Left forelimb (tissue), 1 donor: Measurements from ENCODE around the gene LTF.

Experiments used
- DNase-seq: peaks from one replicate; pipeline ENCODE4 v3.0.0-alpha.2; 2018; ENCODE audit warnings: low spot score

Gene LTF

GRCh38 chr3:46468753-46469600 lies 4.3 kb upstream of the LTF start:
- no peak for DNase-seq

GRCh38 chr3:46467562-46467961 lies 2.9 kb upstream of the LTF start:
- DNase-seq, result no peak

DNA sequence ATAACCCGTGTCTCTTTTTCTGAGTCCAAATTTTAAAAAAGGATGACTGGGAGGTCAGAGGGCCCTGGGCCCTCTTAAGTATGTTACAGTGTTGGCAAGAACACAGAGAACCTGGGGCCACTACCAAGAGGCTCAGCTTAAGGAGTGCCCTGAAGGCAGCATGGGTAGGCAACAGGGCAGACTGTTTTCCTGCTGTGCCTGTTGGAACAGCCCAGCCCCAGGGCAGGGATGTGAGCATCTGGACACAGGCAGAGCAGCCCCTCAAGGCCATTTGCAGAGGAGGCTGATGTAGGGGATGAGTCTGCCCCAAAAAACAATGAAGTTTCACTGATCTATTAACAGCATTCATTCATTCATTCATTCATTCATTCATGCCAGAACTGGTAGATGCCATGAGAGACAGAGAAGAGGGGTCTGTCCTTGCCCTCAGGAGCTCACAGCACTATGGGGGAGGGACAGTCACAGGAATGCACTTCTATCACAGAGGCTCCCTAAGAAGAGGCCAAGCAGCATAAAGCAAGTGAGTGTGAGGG lies 2.2 kb upstream of the LTF start:
- DNase-seq, result no peak

- DNase-seq, result no peak
These were observed 1.6 kb upstream of the LTF start for GRCh38 chr3:46466273-46466672.

DNA sequence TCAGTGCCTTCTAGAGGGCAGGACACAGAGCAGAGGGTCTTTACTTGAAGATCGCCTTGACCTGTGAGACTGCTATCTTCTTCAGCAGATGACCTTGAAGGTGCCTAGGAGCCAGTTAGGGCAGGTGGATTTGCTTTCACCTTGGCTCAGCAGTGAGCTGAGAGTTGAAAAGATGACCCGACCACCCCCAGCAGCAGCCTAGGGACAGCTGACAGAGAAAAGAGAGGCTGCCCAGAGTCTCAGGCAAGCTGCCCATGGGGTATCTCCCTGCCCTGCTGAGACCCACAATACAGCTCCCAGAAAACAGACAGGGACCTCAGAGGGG lies 453 bp upstream of the LTF start:
- no peak for DNase-seq

DNA sequence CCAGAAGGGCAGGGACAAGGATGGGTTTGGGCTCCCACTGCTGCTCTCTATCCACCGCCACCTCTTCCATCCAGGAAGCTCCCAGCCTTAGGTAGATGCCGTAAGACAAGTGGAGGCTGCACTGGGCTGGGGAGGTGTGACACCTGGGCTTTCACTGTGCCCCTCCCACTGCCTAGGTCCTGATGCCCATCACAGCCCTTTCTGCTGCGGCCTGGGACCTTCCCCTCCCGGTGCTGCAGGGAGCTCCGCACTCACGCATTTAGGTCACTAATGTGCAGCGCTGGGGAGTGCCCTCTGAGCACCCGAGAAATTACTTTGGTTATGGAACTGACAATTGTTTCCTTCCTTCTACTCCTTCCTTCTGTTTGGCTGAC lies 850 bp downstream of the LTF start:
- no peak for DNase-seq

DNA sequence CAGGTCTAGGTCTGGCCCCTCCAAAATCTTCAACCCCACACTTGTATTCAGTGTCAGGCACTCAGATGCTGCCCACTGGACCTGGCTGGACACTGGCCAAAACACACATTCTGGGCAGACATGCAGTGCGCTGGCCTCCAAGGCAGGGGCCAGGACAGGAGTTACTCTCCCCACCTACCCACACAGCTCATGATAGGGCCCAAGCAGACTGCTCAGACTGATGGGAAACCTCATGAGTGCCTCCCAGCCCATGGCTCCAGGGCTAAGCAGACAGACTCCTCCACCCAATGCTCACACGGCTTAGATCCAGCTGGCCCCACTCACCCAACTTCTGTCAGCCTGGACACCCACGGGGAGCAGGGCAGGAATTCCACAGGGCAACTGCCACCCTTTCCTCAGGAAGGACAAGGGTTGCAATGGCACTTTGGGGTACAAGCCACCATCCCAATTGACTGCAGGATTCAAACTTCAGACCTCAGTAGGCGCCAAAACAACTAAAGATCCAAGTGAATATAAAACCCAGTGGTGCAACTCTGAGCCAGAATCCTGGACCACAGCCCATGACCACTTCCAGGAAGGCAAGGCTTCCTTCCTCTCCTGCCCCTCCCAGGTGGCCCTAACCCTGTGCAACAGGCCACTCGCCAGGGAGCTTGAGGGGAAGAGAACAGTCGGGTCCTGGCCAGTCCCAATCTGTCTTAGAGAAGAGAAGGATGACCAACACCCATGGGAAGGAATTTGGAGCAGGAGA lies 1.4 kb downstream of the LTF start:
- no peak for DNase-seq

DNA sequence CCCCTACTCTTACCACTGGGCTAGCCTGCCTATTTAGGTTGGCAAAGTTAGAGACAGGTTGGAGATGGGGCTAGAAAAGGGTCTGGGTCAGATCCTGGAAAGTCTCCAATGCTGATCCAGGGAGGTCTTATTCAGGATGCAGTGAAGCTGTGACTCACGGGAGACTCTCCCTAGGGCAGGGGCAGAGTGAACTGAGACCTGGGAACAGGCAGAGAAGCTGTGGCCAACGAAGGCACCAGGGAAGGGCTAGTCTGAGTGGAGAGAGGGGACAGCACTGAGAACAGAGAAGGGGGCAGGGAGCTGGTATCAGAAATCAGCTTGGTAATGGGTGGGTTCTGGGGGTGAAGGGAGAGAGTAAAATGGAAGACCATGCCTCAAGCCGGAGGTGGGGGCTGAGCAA lies 2.2 kb downstream of the LTF start:
- DNase-seq, result no peak

DNA sequence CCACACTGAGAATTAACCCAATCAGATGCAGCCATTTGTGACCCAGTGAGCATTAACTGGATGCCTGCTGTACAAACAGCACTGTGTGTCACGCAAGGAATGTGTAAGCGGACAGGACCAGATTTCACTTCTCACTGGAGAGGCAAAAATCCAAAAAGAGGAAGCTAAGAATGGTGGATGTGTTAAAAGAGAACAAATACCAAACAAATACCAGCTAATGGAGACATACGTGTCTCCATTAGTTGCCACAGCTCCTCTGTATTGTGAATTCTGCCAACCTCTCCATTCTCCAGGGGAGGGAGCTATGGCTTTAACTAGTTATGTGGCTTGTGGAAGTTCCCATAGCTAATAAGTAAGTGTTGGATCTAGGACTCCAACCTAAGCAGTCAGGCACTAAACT lies 2.6 kb downstream of the LTF start:
- DNase-seq, result no peak

- DNase-seq, result no peak
These were observed 4.7 kb downstream of the LTF start for GRCh38 chr3:46460051-46460450.

GRCh38 chr3:46456118-46456517 lies 8.6 kb downstream of the LTF start:
- no peak for DNase-seq

GRCh38 chr3:46455231-46456115 lies 9.2 kb downstream of the LTF start:
- DNase-seq, result no peak

DNA sequence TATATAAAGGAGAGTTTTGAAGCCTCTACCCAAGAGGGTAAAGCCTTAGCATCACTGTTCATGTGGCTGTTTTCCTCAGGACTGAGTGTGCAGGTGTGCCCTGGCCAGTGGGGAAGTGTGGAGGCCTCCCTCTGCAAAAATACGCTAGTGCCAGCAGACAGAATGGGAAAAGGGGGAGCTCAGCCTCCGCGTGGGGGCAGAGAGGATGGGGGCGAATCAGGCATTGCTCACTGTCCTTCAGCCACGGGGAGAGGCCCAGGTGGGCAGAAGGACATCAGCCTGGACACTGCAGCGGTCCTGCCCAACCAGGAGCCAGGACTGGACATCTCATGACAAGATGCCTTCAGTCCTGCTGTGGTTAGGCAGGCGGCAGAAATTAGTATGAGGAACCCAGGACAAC lies 10.1 kb downstream of the LTF start:
- no peak for DNase-seq

GRCh38 chr3:46454209-46454595 lies 10.5 kb downstream of the LTF start:
- DNase-seq, result no peak

DNA sequence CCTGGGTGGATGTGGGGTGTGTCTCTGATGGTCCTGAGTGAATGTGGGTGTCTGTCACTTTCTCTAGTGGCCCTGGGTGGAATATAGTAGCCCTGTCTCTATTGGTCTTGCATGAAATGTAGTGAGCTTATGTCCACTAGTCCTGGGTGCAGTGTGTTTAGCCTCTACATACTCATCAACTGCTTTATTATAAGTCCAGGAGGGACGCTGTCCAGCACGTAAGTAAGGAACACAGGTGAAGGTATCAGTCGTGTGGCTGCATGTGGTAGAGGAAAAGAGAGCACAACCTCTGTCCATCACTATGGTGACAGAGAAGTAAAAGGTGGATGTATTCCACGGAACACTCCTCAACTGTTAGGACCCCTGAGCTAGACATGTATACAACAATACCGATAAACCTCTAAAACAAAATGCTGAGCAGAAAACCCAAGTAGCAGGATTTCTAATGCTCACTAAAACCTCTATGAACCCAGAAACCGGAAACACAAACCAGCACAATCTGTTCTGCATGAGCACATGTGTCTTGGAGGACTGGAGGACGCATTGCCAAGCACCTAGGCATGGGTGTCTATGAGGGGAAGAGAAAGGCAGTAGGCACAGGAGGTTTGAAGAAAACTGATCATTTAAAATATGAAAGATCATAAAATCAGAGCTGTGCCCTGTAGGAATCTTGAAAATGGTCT lies 11.0 kb downstream of the LTF start:
- no peak for DNase-seq

- no peak for DNase-seq
These were observed 14.8 kb downstream of the LTF start for GRCh38 chr3:46449755-46450552.

GRCh38 chr3:46448721-46449120 lies 16.0 kb downstream of the LTF start:
- no peak for DNase-seq

DNA sequence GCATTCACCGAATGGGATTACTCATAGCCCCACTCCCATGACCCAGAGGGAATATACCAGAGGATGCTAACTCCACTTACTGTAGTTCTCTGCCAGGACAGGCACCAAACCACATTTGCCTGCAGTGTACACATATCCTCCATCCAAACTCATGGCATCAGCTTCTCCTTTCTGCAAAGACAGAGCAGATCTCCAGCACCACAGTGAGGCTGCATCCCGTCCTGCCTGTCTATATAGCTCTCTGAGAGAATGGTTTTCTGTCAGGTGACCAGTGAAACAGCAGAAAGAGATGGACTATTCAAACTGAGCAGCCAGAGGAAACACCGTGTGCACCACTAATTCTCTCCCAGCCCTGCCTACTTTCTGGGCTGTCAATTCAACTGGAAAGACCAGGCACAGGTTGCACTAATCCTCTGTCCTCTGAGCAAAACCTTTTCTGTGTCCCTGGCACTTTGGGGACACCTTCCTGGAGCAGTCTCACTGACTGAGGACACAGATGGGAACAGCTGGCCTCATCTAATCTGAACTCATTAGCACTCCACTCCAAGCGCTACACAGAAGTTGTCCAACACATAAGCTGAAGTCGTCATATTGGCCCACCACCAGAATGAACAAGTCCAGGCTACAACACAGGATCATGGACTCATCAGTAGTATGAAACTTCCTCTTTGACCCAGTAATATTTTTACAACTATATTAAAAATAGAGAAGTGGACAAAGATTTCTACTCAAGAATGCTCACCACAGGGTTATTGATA lies 17.3 kb downstream of the LTF start:
- DNase-seq, result no peak

GRCh38 chr3:46442576-46443530 lies 21.9 kb downstream of the LTF start:
- DNase-seq, result no peak
